ENCODE results near the gene RPL35.

RPL35 gene

DNA sequence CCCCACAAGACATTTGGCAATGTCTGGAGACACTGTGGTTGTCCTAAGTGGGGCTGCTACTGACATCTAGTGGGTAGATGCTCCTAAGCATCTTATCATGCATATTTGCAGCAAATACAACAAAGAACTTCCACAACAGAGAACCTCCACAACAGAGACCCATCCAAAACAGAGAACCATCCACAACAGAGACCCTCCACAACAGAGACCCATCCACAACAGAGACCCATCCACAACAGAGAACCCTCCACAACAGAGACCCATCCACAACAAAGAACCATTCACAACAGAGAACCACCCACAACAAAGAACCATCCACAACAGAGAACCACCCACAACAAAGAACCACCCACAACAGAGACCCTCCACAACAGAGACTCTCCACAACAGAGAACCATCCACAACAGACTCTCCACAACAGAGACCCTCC, 33.0 kb upstream of the RPL35 start:
- no peak for DNase-seq (ENCODE audit: low read depth, low spot score)
- CTCF ChIA-PET: interaction anchor here (1.0 to 2.4 kb wide), 14 partner anchors 8 to 131 kb away, joined by 3 to 61 read pairs (median 8); partner anchors contain the start of gene WDR38
- TF ChIP-seq, protein P1, sequence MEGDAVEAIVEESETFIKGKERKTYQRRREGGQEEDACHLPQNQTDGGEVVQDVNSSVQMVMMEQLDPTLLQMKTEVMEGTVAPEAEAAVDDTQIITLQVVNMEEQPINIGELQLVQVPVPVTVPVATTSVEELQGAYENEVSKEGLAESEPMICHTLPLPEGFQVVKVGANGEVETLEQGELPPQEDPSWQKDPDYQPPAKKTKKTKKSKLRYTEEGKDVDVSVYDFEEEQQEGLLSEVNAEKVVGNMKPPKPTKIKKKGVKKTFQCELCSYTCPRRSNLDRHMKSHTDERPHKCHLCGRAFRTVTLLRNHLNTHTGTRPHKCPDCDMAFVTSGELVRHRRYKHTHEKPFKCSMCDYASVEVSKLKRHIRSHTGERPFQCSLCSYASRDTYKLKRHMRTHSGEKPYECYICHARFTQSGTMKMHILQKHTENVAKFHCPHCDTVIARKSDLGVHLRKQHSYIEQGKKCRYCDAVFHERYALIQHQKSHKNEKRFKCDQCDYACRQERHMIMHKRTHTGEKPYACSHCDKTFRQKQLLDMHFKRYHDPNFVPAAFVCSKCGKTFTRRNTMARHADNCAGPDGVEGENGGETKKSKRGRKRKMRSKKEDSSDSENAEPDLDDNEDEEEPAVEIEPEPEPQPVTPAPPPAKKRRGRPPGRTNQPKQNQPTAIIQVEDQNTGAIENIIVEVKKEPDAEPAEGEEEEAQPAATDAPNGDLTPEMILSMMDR (IDR thresholded peaks at IDR 0.05; ENCODE audit: insufficient read depth, low read length, missing control alignments): peak; percentile 52
- no peak overlapping the region for H3K4me3 ChIP-seq (ENCODE audit: low read depth, low read length)
- POLR2A ChIA-PET: interaction anchor here (1.1 kb wide), 1 partner anchor 18 kb away, joined by 3 read pairs; no protein-coding TSS in a partner anchor

DNA sequence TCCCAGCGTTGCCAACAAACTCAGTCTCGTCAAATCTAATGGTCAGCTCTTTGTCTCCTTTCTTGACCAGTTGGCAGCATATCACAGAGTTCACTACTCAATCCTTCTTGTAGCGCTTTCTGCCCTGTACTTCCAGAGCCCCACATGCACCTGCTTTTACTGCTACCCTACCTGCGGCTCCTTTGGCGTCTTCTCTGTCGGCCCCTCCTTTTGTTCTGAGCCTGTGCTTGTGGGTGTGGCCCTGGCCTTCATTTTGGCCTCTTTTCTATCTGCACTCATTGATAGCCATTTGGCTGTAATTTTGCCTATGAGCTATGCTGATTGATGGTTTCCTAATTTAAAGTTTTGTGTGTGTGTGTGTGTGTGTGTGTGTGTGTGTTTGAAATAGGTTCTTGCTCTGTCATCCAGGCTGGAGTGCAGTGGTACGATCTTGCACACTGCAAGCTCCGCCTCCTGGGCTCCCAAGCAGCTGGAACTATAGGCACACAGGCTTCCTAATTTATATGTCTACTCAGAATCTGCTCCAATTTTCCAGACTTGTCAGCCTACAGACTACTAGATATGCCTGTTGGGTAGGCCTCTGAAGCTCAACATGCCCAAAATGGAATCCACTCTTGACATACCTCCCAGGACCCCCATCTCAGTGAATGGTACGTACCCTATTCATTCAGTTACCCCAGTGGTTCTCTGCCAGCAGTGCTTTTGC, 32.4 kb upstream of the RPL35 start:
- ChIA-PET POLR2A (interaction anchor here (1.1 kb wide), 1 partner anchor 18 kb away, joined by 3 read pairs; no protein-coding TSS in a partner anchor), CTCF (interaction anchor here (0.7 to 2.4 kb wide), 24 partner anchors 8 to 484 kb away, joined by 3 to 61 read pairs (median 6); partner anchors contain the start of genes ARPC5L, OLFML2A, RPL35 and WDR38)
- TF ChIP-seq, protein P1 (IDR thresholded peaks at IDR 0.05; ENCODE audit: insufficient read depth, low read length, missing control alignments): no peak
- DNase-seq (ENCODE audit: low read depth, low spot score): no peak
- H3K4me3 ChIP-seq (ENCODE audit: low read depth, low read length): no peak overlapping the region

DNA sequence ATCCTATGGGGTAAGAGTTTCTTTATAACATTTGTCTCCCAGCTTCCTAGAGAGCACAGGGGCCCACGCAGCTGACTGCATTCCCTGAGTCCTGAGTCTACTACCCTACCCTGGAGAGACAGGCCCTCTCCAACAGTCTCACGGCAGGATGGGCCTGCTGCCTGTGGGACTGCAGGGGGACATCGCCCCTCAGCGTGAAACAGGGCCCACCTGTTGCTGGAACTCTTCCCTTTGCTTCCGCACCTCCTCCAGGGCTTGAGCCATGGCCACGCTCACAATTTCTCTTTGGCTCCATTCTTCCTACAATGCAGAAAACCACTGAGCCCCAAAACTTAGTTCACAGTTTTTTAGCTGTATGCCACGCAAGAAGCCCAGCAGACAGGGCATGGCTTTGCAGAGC, 28.4 kb upstream of the RPL35 start:
- H3K4me3 ChIP-seq (ENCODE audit: low read depth, low read length): no peak overlapping the region
- DNase-seq (ENCODE audit: low read depth, low spot score): no peak
- ChIA-PET CTCF (interaction anchor here (0.8 to 3.4 kb wide), 7 partner anchors 9 to 118 kb away, joined by 3 to 16 read pairs (median 3); partner anchors contain the start of gene WDR38), POLR2A (no interaction called here)
- TF ChIP-seq, protein P1 (IDR thresholded peaks at IDR 0.05; ENCODE audit: insufficient read depth, low read length, missing control alignments): no peak

DNA sequence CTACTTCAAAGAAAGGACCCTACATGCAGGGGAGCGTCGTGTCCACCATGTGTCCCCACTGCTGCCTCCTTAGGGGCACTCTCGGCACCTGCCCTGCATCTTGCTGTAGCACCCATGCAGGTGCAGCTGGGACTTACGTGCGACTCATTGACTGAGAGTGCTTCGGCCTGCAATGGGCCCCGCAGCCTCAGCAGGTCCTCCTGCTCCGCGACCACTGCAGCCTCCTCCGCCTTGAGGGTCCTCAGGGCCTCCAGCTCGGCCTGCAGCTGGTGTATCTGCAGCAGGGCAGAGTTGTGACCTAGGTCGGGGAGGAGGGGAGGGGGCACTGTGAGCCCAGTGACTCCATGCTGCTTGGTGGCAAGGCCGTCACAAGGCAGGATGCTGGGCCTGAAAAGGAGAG, 27.2 kb upstream of the RPL35 start:
- DNase-seq (ENCODE audit: low read depth, low spot score): no peak
- POLR2A ChIA-PET: no interaction called here
- CTCF ChIA-PET: interaction anchor here (1.3 to 3.4 kb wide), 4 partner anchors 28 to 116 kb away, joined by 3 to 16 read pairs (median 4); partner anchors contain the start of gene WDR38
- H3K4me3 ChIP-seq (ENCODE audit: low read depth, low read length): no peak overlapping the region
- TF ChIP-seq, protein P1 (IDR thresholded peaks at IDR 0.05; ENCODE audit: insufficient read depth, low read length, missing control alignments): no peak

DNA sequence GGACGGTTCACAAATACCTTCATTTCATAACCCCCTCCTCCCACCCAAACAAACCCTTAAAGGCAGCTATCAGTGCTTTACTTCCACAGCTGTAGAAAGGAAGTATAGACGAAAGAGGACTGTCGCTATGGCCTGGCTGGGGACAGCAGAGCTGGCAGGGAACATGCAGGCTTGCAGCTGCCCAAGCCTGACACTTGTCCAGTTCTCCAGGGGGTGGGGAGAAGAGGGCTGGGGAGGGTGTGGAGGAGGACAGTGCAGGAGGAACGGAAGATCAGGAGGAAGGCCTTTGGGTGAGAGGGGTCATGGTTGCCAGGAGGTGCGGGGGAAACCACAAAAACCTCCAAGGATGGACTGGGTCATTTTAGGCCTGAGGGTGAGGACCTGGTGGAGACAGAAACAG, 26.1 kb upstream of the RPL35 start:
- POLR2A ChIA-PET: interaction anchor here (1.4 kb wide), 1 partner anchor 9 kb away, joined by 3 read pairs; no protein-coding TSS in a partner anchor
- H3K4me3 ChIP-seq (ENCODE audit: low read depth, low read length): no peak overlapping the region
- CTCF ChIA-PET: interaction anchor here (0.9 to 1.4 kb wide), 2 partner anchors 113 to 116 kb away, joined by 3 to 6 read pairs; no protein-coding TSS in a partner anchor
- no peak for DNase-seq (ENCODE audit: low read depth, low spot score)
- TF ChIP-seq, protein P1 (IDR thresholded peaks at IDR 0.05; ENCODE audit: insufficient read depth, low read length, missing control alignments): no peak

DNA sequence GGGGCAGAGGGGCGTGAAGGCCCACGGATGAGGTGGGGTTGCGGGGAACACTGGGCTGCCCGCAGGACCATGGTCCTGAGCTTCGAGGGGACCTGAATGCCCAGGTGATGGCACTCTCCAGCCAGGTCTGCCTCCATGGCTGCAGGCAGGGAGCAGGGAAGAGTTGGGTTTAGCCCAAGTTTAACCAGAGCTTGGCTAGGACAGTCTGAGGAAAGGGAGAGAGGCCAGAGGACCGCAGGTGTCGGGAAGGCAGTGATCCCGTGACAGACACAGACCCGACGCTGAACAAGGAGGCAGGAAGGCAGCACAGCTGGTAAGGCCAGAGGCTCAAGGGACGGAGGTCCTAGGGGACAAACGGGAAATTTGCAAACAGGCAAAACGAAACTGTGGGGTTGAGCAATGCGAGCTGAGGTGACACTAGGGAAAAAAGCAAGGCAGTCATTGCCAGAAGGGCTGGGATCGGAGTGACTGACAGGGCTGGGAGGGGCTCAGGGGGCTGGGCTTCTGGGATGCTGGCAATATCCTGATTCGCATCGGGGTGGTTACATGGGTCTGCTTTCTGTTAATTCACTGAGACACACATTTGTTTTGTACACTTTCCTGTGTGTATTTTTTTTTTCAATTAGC, 25.2 kb upstream of the RPL35 start:
- ChIA-PET POLR2A (interaction anchor here (1.4 kb wide), 1 partner anchor 8 kb away, joined by 3 read pairs; no protein-coding TSS in a partner anchor), CTCF (interaction anchor here (0.6 to 1.4 kb wide), 3 partner anchors 7 to 112 kb away, joined by 3 to 6 read pairs (median 6); no protein-coding TSS in a partner anchor)
- no peak overlapping the region for H3K4me3 ChIP-seq (ENCODE audit: low read depth, low read length)
- TF ChIP-seq, protein P1 (IDR thresholded peaks at IDR 0.05; ENCODE audit: insufficient read depth, low read length, missing control alignments): no peak
- no peak for DNase-seq (ENCODE audit: low read depth, low spot score)
